ENCODE data around the gene KCNJ10. TPM values are rescaled to one million over a fixed set of nuclear protein-coding genes. Genes with fewer than 3 reads are reported as not detected.

KCNJ10 gene
- total RNA-seq = not detected in 2 replicates

GRCh38 chr1:160069460-160070231 lies at the start of gene KCNJ10:
KCNJ10 (minus strand) TSS chr1:160070160; CDS start chr1:160042532, 27,628 bp downstream.

DNA sequence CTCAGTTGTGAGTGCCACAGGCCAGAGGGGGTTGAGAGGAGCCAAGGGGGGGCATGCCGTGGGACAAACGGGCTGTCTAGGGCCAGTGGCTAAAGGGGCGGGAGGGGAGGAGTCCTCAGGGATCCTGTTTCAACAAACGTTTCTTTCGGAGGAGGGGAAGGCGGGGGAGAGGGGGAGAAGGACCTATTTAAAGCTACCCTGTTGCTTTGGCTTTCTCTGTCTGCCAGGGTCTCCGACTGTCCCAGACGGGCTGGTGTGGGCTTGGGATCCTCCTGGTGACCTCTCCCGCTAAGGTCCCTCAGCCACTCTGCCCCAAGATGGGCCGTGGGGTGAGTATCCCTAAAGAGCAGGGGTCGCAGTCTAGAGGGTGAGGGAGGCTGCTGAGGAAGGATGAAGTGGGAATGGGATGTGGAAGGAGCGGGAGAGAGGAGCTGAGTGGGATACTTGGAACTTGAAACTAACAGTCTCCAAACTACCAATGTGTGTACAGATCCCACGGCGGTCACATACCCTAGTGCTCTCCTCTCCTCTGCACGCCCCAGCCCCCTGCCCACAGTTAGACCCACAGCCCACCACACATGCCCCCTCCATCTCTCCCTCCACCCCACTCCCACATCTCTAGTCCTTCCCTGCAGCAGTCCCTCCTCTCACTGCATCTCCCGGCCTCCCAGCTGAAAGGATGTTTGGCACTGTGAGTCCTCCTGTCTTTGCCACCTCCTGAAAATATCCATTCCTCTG lies 45.8 kb upstream of the KCNJ10 start, which contains the start of gene ATP1A2:
ATP1A2 (plus strand) TSS at position 215 of the 738 bp plus-strand sequence; CDS start at position 318, 103 bp downstream.

DNA sequence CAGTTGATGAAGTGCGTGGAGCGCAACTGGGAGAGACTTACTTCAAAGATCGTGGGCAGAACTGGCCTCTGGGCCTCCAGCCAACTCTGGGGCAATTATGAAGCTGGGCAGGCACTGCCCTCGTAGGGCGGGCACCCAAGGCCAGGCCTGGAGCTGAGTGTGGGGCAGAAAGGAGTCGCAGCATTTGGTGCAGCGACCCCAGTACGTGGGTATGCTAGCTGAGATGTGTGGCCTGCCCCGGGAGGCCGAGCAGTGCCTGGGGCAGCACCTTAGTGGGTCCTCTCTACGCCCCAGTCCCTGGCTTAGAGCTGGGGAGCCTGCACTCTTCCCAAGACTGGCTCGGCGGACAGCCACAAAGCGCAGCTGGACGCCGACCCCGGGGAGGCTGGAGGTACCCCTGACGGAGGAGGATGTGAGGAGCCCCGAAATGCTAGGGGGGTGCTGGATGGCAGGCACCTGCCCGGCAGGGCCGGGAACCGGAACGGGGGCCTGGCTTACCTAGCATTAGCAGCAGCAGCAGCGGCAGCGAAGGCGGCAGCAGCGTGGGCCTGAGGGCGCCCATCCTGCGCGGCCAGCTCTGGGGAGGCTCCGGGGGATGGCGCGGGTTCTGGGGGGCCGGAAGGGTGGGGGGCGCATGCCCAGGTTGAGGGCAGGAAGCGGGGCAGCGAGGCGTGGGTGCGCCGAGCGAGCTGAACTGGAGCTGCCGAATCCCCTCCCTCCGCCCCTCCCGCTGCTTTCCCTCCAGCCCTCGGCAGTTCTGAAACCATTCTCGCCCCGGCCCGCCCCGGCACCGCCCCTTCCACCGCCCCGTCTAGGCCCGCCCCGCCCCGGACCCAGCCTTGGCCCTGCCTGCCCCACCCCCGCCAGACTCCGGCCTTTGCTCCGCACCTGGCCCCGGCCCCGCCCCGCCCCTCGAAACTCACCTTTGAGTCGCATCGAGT lies 28.2 kb upstream of the KCNJ10 start, which contains the start of gene IGSF8:
IGSF8 (minus strand) TSS at position 709 of the 941 bp plus-strand sequence; CDS start at position 562, 147 bp downstream.

DNA sequence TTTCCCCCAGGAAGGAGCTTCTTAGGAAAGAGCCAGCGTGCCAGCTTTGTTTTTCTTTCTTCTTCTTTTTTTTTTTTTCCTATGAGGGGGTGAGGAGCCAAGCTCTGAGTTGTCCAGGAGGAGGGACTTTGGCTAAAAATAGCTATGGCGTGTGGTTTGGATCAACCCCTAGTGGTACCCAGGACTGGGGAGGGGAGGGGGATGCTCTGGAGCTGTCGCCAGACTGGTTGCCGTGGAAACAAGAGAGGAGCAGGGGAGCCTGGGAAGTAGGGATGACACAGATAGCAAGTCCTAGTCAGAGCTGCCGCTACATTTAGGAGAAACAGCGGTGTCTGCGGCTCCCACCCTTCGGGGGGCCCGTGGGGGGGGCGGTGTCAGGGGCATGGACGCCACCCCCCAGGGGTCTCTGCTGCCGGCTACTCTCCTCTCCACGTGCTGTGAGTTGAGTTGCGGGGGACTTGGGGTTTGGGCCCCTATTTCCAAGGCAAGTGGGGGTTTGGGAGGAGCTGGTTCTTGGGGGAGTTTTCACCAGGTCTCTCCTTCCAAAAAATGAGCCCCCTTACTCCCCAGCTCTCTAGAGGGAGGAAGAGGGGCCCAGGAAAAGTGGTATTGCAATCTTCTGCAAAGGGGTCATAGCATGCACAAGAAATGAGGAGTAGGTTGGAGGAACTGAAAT lies 11.4 kb upstream of the KCNJ10 start, which contains the start of gene KCNJ9:
KCNJ9 (plus strand) TSS at position 278 of the 676 bp plus-strand sequence. CDS start 2,493 bp downstream, outside the sequence.

DNA sequence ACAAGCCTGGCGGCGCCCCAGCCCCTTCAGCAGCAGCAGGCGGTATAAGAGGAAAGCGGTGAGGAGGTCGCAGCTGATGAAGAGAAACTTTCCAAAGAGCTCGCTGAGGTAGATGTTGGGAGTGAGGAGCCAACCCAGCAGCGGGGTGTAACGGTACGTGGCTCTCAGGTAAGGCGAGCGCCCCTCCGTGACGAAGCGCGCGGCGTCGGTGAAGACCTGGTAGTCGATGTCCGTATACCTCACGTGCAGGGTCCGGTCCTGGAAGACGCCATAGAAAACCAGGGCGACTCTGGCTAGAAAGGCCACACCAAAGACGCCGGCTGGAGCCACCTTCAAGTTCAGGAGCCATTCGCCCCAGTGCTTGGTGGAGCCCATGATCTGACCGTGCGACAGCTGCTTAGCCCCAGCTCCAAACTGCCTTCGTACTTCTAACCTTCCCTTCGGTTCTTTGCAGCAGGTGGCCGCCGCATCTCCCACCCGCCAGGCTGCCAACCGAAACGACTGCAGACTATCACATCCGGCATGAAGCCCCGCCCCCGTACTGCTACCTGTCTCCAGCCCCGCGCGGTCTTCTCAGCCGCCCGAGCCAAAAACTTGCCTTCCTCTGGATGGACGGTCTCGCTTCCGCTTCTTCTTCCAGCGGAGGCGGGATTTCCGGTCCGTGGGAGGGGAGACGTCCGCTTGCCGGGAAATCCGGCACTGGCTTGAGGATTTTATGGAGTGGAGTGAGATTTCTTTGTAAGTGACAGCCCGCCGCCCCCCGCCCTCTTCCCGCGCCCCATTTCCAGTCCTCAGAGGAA lies 38.4 kb downstream of the KCNJ10 start, which contains the start of gene PIGM:
PIGM (minus strand) TSS at position 626 of the 800 bp plus-strand sequence; CDS start at position 375, 251 bp downstream.

GRCh38 chr1:159953536-159954515 lies 116.1 kb downstream of the KCNJ10 start, which contains the start of gene SLAMF9:
SLAMF9 (minus strand) TSS chr1:159954237; CDS start chr1:159954137, 100 bp downstream.

Other genes with a start within 250 kb of the KCNJ10 start
- gene SLAMF8, start 243.3 kb downstream of the KCNJ10 start, total RNA-seq = under 0.01 TPM in 1 of 2 replicates, not detected in the other
- not detected in 2 replicates for gene VSIG8, start 207.5 kb downstream of the KCNJ10 start, total RNA-seq
- under 0.01 and 0.17 TPM in 2 replicates for gene CFAP45, start 170.0 kb downstream of the KCNJ10 start, total RNA-seq
- 91.4 and 105 TPM in 2 replicates for gene TAGLN2, start 144.7 kb downstream of the KCNJ10 start, total RNA-seq
- gene IGSF9, start 124.5 kb downstream of the KCNJ10 start, total RNA-seq = not detected in 2 replicates
- not detected in 2 replicates for gene SLAMF9, start 115.9 kb downstream of the KCNJ10 start, total RNA-seq
- gene PIGM, start 38.2 kb downstream of the KCNJ10 start, total RNA-seq = 3.1 and 4.3 TPM in 2 replicates
- gene KCNJ9, start 11.4 kb upstream of the KCNJ10 start, total RNA-seq = not detected in 2 replicates
- gene IGSF8, start 28.5 kb upstream of the KCNJ10 start, total RNA-seq = 6.5 and 7.7 TPM in 2 replicates
- not detected in 2 replicates for gene ATP1A2, start 45.6 kb upstream of the KCNJ10 start, total RNA-seq
- not detected in 2 replicates for gene ATP1A4, start 81.4 kb upstream of the KCNJ10 start, total RNA-seq
- not detected in 2 replicates for gene CASQ1, start 120.4 kb upstream of the KCNJ10 start, total RNA-seq
- gene PEA15, start 135.2 kb upstream of the KCNJ10 start, total RNA-seq = 57.3 and 59.6 TPM in 2 replicates
- gene DCAF8, start 192.4 kb upstream of the KCNJ10 start, total RNA-seq = 71.6 and 81.7 TPM in 2 replicates
- gene PEX19, start 215.0 kb upstream of the KCNJ10 start, total RNA-seq = 29.3 and 32.2 TPM in 2 replicates

All from dermis lymphatic vessel endothelial cell (primary cell).